Measurements from ENCODE around the gene GLRX5. TPM values are rescaled to one million over a fixed set of nuclear protein-coding genes. Genes with fewer than 3 reads are reported as not detected.
A peak's percentile ranks its signal among the peaks of the same experiment; 100 is the strongest.

GLRX5 gene
- total RNA-seq, 2 experiments from 2014 or later: 11.3 to 11.9 TPM

GRCh38 chr14:95515596-95516552, 19.0 kb upstream of the GLRX5 start:
- ChIA-PET POLR2A (interaction anchor here (0.6 to 3.3 kb wide), 18 partner anchors 8 to 74 kb away, joined by 3 to 65 read pairs (median 4); partner anchors contain the start of gene GLRX5), CTCF (interaction anchor here (0.7 to 3.2 kb wide), 11 partner anchors 11 to 73 kb away, joined by 3 to 20 read pairs (median 5); no protein-coding TSS in a partner anchor)
- Histone ChIP-seq H3K9me3 (ENCODE audit: control insufficient read depth in 1 of 2, insufficient read depth in 1 of 2, low read length in 2 of 2) (no peaks in the 10 kb centered on the region), H3K4me1 (ENCODE audit: insufficient read depth, low read length) (peaks cover 72% of the 10 kb centered on the region), H3K36me3 (ENCODE audit: insufficient read depth, low read length) (peaks cover 3% of the 10 kb centered on the region), H3K27me3 (ENCODE audit: control insufficient read depth in 1 of 2, insufficient read depth in 2 of 2, low read length in 2 of 2) (no peaks in the 10 kb centered on the region), H3K4me3 (ENCODE audit: low read length) (peak overlapping the region; percentile 74), H3K27ac (ENCODE audit: low read depth in 1 of 2, low read length in 2 of 2) (peak overlapping the region; percentile 64 to 80)
- H3K27me3 Mint-ChIP-seq: no peaks in the 10 kb centered on the region
- DNase-seq: peak; percentile 64 to 94 (median 76)
- peak; percentile 85 for ATAC-seq (ENCODE audit: poor library complexity)
- intact Hi-C loops (cut with DNase I, micrococcal nuclease): loop anchor here (1.0 to 5.0 kb wide), 5 partner anchors 11 to 521 kb away; partner anchors contain the start of genes C14orf132 (in 1 of the 2), DICER1 (in 1 of the 2) and GLRX5 (in 1 of the 2)
- peaks cover 78% of the 10 kb centered on the region for H3K4me1 Mint-ChIP-seq (ENCODE audit: low read depth)
- peaks cover 6% of the 10 kb centered on the region for H3K36me3 Mint-ChIP-seq (ENCODE audit: low read depth)
- H3K9me3 Mint-ChIP-seq: no peaks in the 10 kb centered on the region
- peak overlapping the region; percentile 84 for H3K27ac Mint-ChIP-seq
- TF ChIP-seq, protein P1, sequence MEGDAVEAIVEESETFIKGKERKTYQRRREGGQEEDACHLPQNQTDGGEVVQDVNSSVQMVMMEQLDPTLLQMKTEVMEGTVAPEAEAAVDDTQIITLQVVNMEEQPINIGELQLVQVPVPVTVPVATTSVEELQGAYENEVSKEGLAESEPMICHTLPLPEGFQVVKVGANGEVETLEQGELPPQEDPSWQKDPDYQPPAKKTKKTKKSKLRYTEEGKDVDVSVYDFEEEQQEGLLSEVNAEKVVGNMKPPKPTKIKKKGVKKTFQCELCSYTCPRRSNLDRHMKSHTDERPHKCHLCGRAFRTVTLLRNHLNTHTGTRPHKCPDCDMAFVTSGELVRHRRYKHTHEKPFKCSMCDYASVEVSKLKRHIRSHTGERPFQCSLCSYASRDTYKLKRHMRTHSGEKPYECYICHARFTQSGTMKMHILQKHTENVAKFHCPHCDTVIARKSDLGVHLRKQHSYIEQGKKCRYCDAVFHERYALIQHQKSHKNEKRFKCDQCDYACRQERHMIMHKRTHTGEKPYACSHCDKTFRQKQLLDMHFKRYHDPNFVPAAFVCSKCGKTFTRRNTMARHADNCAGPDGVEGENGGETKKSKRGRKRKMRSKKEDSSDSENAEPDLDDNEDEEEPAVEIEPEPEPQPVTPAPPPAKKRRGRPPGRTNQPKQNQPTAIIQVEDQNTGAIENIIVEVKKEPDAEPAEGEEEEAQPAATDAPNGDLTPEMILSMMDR (IDR thresholded peaks at IDR 0.05): peak; percentile 64
- H3K4me3 Mint-ChIP-seq: peak overlapping the region; percentile 87

DNA sequence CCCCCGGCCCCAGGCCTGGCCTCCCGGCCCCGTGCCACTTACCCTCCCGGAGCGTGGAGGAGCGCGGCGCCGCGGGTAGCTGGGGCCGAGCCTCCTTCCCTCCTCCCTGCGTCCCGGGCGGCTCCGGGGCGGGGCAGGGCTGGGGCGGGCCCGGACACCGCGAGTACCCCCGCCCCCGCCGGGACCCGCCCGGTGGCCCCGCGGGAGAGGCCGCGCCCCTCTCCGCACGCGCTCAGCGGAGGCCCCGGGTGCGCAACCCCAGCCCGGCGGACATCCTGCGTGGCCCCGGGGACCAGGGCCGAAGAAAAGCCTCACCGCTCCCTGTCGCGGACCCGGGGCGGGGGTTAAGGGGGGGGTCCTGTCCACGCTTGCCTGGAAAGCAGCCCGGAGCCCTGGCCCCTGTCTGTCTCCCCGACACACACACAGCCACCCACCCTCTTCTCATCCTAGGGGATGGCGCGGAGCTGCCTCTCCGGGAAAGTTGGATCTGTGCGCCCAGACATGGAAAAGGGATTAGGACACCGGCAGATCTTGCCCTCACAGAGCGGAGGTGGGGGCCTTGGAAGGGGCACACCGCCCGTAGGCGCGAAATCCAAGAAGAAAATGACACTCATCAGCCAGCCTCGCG, 18.2 kb upstream of the GLRX5 start, which contains the start of gene SYNE3:
Gene SYNE3, minus strand, starts transcription at position 97 of the 628 bp plus-strand sequence. CDS start 40,829 bp downstream, outside the sequence.
- Histone ChIP-seq H3K9me3 (ENCODE audit: control insufficient read depth in 1 of 2, insufficient read depth in 1 of 2, low read length in 2 of 2) (no peaks in the 10 kb centered on the region), H3K27ac (ENCODE audit: low read depth in 1 of 2, low read length in 2 of 2) (peak within 1 kb of the TSS; percentile 73 to 80), H3K36me3 (ENCODE audit: insufficient read depth, low read length) (peaks cover 1% of the 10 kb centered on the region), H3K4me1 (ENCODE audit: insufficient read depth, low read length) (peaks cover 79% of the 10 kb centered on the region), H3K27me3 (ENCODE audit: control insufficient read depth in 1 of 2, insufficient read depth in 2 of 2, low read length in 2 of 2) (no peaks in the 10 kb centered on the region), H3K4me3 (ENCODE audit: low read length) (peak within 1 kb of the TSS; percentile 74)
- Mint-ChIP-seq H3K9me3 (no peaks in the 10 kb centered on the region), H3K4me1 (ENCODE audit: low read depth) (peaks cover 75% of the 10 kb centered on the region), H3K4me3 (peak within 1 kb of the TSS; percentile 92), H3K36me3 (ENCODE audit: low read depth) (peaks cover 3% of the 10 kb centered on the region), H3K27ac (peak within 1 kb of the TSS; percentile 93), H3K27me3 (no peaks in the 10 kb centered on the region)
- TF ChIP-seq, protein P1 (IDR thresholded peaks at IDR 0.05): no peak
- intact Hi-C loops (cut with DNase I, micrococcal nuclease): loop anchor here (1.0 to 5.0 kb wide), 5 partner anchors 11 to 521 kb away; partner anchors contain the start of genes C14orf132 (in 1 of the 2), DICER1 (in 1 of the 2) and GLRX5 (in 1 of the 2)
- ChIA-PET CTCF (interaction anchor here (0.7 to 3.2 kb wide), 10 partner anchors 11 to 74 kb away, joined by 3 to 20 read pairs (median 4); no protein-coding TSS in a partner anchor), POLR2A (interaction anchor here (0.7 to 3.3 kb wide), 14 partner anchors 8 to 53 kb away, joined by 3 to 65 read pairs (median 4); partner anchors contain the start of gene GLRX5)
- DNase-seq (peak in 11 of 14 experiments; percentile 30 to 83 (median 61)), ATAC-seq (ENCODE audit: poor library complexity) (peak; percentile 52)

Data from CD4-positive, alpha-beta T cell (primary cell).